HG02623 (cell line): ENCODE measurements around the gene ATP6AP1.
"Not testable (repeated sequence)": the region's sequence is repeated elsewhere in the genome, so short reads cannot be mapped to it uniquely, and the experiment has no call there.

Experiments used
- ATAC-seq: cut with Tn5 transposase; IDR thresholded peaks from one replicate; pipeline ENCODE4 v1.9.1; 2021; ENCODE audit warnings: moderate library complexity; ENCODE audit not compliant: unreplicated experiment

The ATP6AP1 gene

GRCh38 chrX:154428176-154429171 is at the start of gene ATP6AP1:
ATP6AP1 (plus strand) TSS chrX:154428677; CDS start chrX:154428693, 16 bp downstream.
- ATAC-seq, result peak; percentile 93

DNA sequence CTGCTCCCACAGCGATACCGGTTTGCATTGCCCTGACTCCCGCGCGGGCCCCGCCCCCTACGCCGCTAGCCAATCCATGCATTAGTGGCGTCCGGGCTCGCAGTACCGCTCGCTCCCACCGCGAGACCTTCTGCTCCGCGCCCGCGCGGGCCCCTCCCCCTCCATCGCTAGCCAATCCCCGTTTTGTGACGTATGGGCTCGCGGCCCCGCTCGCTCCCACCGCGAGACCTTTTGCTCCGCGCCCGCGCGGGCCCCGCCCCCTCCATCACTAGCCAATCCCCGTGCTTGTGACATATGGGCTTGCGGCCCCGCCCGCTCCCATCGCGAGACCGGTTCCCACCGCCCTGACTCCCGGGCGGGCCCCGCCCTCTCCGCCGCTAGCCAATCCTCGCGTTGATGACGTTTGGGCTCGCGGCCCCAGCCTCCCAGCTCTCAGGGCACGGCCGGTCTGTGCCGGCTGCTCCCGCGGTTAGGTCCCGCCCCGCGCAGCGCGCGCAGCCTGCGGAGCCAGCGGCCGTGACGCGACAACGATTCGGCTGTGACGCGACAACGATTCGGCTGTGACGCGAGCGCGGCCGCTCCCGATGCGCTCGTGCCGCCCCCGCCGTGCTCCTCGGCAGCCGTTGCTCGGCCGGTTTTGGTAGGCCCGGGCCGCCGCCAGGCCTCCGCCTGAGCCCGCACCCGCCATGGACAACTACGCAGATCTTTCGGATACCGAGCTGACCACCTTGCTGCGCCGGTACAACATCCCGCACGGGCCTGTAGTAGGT is 49.5 kb upstream of the ATP6AP1 start, which contains the start of gene EMD:
Gene EMD (plus strand): TSS at position 497 of the 770 bp plus-strand sequence. CDS start 190 bp downstream, at position 687.
- ATAC-seq, result peak; percentile 82

DNA sequence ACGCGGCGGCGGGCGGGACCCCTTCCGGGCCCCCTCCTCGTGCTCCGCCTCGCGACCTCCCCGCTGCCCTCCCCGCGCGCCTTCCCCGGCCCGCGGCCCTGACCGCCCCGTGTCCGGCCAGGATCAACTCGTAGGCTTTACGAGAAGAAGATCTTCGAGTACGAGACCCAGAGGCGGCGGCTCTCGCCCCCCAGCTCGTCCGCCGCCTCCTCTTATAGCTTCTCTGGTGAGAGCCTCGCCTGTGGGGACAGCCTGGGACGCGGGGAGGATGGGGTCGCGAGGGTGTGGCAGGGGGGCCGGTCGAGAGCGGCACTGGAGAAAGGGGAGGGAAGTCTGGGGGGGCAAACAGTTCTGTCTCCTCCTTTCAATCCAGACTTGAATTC is 48.9 kb upstream of the ATP6AP1 start:
- no peak for ATAC-seq

GRCh38 chrX:154380153-154380552 is 48.3 kb upstream of the ATP6AP1 start:
- no peak for ATAC-seq

DNA sequence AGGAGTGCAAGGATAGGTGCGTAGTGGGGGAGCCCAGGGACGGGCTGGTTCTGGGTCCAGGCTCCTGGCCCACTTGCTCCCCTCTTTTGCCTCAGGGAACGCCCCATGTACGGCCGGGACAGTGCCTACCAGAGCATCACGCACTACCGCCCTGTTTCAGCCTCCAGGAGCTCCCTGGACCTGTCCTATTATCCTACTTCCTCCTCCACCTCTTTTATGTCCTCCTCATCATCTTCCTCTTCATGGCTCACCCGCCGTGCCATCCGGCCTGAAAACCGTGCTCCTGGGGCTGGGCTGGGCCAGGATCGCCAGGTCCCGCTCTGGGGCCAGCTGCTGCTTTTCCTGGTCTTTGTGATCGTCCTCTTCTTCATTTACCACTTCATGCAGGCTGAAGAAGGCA is 47.7 kb upstream of the ATP6AP1 start:
- ATAC-seq, result no peak

GRCh38 chrX:154381271-154381670 is 47.2 kb upstream of the ATP6AP1 start:
- ATAC-seq, result no peak

GRCh38 chrX:154382483-154383069 is 45.9 kb upstream of the ATP6AP1 start:
- no peak for ATAC-seq

- ATAC-seq, result no peak
These were observed 44.9 kb upstream of the ATP6AP1 start for GRCh38 chrX:154383359-154384283.

DNA sequence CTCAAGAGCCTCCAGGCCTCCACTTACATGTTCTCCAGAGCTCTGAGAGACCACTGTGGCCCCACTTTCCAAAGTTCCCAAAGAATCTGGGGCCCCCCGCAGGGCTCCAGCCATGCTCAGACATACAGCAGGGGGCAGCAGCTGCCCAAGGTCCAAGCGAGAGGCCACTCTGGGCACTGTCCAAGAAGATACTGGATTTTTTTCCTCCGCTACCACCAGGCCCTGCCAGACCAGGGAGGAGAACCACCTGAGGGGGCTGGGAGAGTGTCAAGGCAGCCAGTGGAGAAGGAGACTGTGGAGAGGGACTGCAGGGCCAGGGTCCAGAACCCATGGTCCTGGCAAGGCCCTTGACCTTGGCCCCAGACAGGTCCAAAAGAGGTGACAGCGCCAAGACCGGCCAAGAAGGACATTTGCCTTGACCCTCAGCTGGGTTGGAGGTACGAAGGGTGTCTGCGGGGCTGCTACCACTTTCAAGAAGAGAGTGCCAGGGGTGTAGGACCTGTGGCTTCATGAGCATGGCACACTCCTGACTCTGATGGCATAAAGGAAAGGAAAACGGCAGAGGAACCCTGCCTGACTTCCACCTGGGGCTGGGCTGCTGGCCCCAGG is 44.1 kb upstream of the ATP6AP1 start:
- ATAC-seq, result no peak

GRCh38 chrX:154388094-154388493 is 40.4 kb upstream of the ATP6AP1 start:
- peak; percentile 24 for ATAC-seq

GRCh38 chrX:154388649-154389048 is 39.8 kb upstream of the ATP6AP1 start:
- not testable (repeated sequence) for ATAC-seq

- peak; percentile 72 for ATAC-seq
These were observed 38.4 kb upstream of the ATP6AP1 start for GRCh38 chrX:154389812-154390747.

- ATAC-seq, result not testable (repeated sequence)
These were observed 32.1 kb upstream of the ATP6AP1 start for GRCh38 chrX:154396363-154396762.

- ATAC-seq, result peak; percentile 58
These were observed 31.2 kb upstream of the ATP6AP1 start for GRCh38 chrX:154396973-154397887.

GRCh38 chrX:154397888-154398667 is 30.4 kb upstream of the ATP6AP1 start, which contains the start of gene RPL10:
RPL10 (plus strand) TSS chrX:154398377; CDS start chrX:154398520, 143 bp downstream.
- peak; percentile 62 for ATAC-seq

- no peak for ATAC-seq
These were observed 29.6 kb upstream of the ATP6AP1 start for GRCh38 chrX:154398668-154399526.
